ENCODE measurements around the gene MARCHF4.

The MARCHF4 gene

DNA sequence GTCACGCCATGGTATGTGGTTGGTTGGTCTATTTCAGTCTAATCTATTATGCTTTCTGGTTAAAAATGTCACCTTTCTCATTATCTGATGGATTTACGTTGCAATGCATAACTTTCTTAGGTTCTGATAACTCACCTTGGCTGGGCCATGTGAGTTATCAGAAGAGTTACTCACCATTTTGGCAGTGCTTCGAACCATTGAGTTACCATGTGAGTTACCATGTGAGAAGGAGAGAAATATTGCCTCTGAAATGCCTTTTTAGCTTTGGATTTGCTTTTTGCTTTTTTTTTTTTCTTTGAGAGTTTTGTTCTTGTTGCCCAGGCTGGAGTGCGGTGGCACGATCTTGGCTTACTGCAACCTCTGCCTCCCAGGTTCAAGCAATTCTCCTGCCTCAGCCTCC, 41.6 kb upstream of the MARCHF4 start:
- DNase-seq (ENCODE audit: insufficient read length, low spot score): no peak
- no peak for FAIRE-seq
- TF ChIP-seq, protein P1, sequence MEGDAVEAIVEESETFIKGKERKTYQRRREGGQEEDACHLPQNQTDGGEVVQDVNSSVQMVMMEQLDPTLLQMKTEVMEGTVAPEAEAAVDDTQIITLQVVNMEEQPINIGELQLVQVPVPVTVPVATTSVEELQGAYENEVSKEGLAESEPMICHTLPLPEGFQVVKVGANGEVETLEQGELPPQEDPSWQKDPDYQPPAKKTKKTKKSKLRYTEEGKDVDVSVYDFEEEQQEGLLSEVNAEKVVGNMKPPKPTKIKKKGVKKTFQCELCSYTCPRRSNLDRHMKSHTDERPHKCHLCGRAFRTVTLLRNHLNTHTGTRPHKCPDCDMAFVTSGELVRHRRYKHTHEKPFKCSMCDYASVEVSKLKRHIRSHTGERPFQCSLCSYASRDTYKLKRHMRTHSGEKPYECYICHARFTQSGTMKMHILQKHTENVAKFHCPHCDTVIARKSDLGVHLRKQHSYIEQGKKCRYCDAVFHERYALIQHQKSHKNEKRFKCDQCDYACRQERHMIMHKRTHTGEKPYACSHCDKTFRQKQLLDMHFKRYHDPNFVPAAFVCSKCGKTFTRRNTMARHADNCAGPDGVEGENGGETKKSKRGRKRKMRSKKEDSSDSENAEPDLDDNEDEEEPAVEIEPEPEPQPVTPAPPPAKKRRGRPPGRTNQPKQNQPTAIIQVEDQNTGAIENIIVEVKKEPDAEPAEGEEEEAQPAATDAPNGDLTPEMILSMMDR (IDR thresholded peaks at IDR 0.05; ENCODE audit: insufficient read depth, missing control alignments): no peak

DNA sequence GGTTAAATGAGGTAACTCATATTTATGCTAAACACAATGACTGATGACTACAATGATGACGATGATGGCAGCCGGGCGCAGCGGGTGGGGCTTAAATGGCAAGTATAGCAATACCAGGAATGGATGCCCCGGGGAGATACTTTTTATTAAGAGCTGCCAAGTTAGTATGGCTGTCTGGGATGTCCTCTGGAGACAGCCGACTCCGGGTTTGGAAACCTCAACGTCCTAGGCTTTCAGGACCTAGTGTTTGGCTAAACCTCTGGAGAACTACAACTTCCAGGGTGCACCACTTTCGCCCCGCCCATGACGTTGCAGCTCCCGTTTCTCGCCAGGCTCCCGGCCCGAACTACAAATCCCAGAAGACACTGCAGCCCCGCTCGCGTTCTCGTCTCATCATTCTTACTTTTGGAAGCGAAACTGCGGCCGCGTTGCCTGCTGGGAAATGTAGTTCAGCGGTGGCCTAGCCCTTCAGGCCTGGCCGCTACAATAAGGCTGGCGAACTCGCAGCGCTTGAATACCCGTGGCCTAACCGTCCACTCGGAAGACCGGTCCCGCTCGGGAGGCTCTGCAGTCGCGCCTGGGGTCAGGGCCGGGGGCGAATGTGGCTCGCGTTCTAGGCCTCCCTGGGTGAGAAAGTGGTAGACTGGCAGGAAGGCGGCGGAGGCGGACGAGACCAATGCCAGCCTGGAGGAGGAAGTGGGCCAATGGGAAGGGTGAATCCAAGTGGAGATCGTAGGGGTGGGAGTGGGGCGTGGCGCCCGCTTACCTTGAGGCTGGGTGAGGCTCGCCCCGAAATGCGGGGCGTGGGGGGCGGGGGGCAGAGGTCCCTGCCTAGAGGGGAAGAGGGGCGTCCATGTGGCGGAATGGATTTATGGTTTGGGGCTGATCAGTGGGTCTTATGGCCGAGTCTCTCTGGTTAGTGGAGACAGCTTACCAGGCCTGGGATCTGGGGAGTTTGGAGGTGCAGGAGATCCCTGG, 40.0 kb upstream of the MARCHF4 start, which contains the start of gene SMARCAL1:
SMARCAL1 (plus strand) TSS at position 463 of the 978 bp plus-strand sequence. CDS start 2,221 bp downstream, outside the sequence.
- TF ChIP-seq, protein P1 (IDR thresholded peaks at IDR 0.05; ENCODE audit: insufficient read depth, missing control alignments): no peak
- peak; percentile 56 for FAIRE-seq
- DNase-seq (ENCODE audit: insufficient read length, low spot score): peak; percentile 90

DNA sequence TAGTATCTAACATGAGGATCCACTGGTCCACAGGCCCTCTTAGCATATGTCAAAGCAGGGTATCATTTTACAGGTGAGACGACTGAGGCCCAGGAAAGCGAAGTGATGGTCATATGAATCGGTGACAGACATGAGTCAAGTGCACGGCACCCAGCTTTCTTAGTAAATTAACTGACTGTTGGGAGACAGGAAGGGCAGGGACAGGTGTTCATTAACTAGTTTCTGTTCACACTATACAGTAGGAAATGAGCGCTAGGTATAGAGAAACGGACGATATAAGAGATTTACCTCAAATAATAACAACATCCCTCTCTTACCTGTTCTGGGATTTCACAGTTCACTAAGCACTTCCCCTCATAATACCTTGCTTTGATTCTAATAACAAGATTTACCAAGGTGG, 38.3 kb upstream of the MARCHF4 start:
- DNase-seq (ENCODE audit: insufficient read length, low spot score): no peak
- TF ChIP-seq, protein P1 (IDR thresholded peaks at IDR 0.05; ENCODE audit: insufficient read depth, missing control alignments): no peak
- FAIRE-seq: no peak

DNA sequence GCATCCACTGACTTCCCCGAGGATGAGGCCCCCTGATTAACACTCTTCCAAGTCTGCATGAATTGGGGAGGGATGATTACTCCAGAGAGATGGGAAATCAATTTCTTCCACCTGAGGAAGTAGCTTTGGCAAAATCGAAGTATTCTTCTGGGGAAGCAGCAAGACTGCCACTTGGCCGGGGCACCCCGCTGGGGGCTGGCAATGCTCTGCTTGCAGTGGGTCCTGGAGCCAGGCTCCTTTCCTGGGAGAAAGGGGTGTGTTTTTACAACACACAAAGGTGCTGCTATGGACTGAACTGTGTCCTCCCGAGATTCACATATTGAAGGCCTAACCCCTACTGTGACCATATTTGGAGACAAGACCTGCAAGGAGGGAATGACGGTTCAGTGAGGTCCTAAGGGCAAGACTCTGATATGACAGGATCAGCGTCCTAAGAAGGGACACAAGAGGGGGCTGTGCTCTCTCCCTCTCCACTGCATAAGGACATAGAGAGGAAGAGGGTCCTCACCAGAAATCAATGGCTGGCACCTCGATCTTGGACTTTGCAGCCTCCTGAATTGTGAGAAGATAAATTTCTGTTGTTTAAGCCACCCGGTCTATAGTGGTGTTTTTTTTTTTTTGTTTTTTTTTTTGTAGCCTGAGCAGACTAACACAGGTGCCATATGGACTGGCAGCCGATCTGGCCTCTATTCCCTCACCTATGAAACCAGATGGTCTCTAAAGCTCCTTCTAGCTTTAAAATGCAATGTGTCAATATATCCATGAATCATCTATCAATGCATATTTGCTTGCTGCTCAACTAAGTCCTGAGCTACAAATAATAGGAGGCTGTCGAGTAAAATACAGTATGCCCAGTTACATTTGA, 36.4 kb upstream of the MARCHF4 start:
- DNase-seq (ENCODE audit: insufficient read length, low spot score) (no peak), FAIRE-seq (peak; percentile 58)
- TF ChIP-seq, protein P1 (IDR thresholded peaks at IDR 0.05; ENCODE audit: insufficient read depth, missing control alignments): peak; percentile 4

DNA sequence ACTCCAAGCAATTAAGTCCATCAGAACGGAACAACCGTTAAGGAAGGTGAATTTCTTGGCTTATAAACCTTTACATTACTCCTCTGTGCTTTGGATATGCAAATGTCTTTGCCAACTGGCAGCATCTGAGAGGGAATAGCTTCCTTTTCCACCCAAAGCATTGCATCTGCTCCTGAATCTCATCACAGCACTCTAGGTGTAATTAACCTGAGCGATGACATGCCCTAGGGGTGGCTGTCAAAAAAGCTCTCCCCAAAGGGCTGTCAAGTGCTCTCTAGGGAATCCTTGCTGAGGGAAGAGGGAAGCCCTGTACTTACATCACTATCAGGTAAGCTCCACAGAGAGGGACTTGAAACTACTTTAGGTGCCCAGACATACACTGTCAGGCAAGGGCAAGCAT, 34.5 kb upstream of the MARCHF4 start:
- FAIRE-seq (no peak), DNase-seq (ENCODE audit: insufficient read length, low spot score) (no peak)
- TF ChIP-seq, protein P1 (IDR thresholded peaks at IDR 0.05; ENCODE audit: insufficient read depth, missing control alignments): no peak

DNA sequence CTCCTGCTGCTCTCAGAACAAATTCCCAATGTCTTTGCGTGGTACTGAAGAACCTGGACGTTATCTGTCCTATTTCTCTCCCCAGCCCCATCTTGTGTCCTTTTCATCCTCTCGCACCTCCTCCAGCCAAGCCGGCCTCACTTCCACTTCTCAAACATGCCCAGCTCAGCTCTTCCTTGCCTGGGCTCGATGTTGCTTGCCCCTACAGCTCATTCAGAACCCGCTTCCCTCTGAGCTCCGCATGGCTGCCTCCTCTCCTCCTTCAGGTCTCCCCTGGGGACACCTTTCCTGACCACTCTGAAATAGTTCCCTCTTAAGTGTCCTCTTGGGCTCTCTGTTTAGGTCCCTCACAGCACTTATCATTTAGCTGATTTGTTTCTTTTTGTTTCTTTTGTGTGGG, 33.3 kb upstream of the MARCHF4 start:
- no peak for FAIRE-seq
- no peak for DNase-seq (ENCODE audit: insufficient read length, low spot score)

More for the DNA sequence above, 33.3 kb upstream of the MARCHF4 start:
- TF ChIP-seq, protein P1 (IDR thresholded peaks at IDR 0.05; ENCODE audit: insufficient read depth, missing control alignments): no peak

Measured in D721Med (cell line).